K562 (cell line): ENCODE measurements around the gene CFL1. TPM values are rescaled to one million over a fixed set of nuclear protein-coding genes. Genes with fewer than 3 reads are reported as not detected.
A peak's percentile ranks its signal among the peaks of the same experiment; 100 is the strongest.

ENCODE experiments used
- CCNT2 ChIP-seq: IDR thresholded peaks from 2 replicates; pipeline ENCODE4 v1.6.1; 2011; ENCODE audit warnings: borderline replicate concordance, low read depth, mild to moderate bottlenecking, moderate library complexity, mixed read lengths, low read length; ENCODE audit not compliant: insufficient read length; ENCODE audit errors: extremely low read depth
- DNMT1 ChIP-seq: fragments of 450-650 bp; IDR thresholded peaks from 2 replicates; pipeline ENCODE4 v1.6.1; 2016; ENCODE audit warnings: antibody characterized with exemption, mild to moderate bottlenecking
- ELK1 ChIP-seq: sonication (generic); formaldehyde crosslinking; IDR thresholded peaks from 2 replicates; pipeline ENCODE4 v1.8.1; 2022; ENCODE audit warnings: missing genetic modification reagents
- ERF ChIP-seq: fragments of 450-650 bp; formaldehyde crosslinking; IDR thresholded peaks from 2 replicates; pipeline ENCODE4 v1.4.0; 2020; ENCODE audit warnings: mild to moderate bottlenecking, mixed read lengths
- MGA ChIP-seq: fragments of 450-650 bp; IDR thresholded peaks from 2 replicates; pipeline ENCODE4 v1.6.1; 2016; ENCODE audit warnings: mild to moderate bottlenecking, moderate library complexity
- NCOA2 ChIP-seq, 2 experiments: fragments of 450-650 bp; IDR thresholded peaks; 2 replicates each; pipeline ENCODE4 v1.6.1; 2018; ENCODE audit warnings: mild to moderate bottlenecking in 2 of 2, moderate library complexity in 1 of 2; ENCODE audit not compliant: partially characterized antibody in 2 of 2
- TEAD2 ChIP-seq: fragments of 450-650 bp; IDR thresholded peaks from 2 replicates; pipeline ENCODE4 v1.6.1; 2016; ENCODE audit warnings: missing genetic modification characterization, control low read depth, missing compliant biosample characterization
- TRIM24 ChIP-seq, 2 experiments: fragments of 450-650 bp; IDR thresholded peaks; 2 replicates each; pipeline ENCODE4 v1.6.1; 2016
- TSHZ1 ChIP-seq: fragments of 250-450 bp; sonication (Bioruptor Pico); IDR thresholded peaks from 2 replicates; pipeline ENCODE4 v1.4.0; 2020; ENCODE audit warnings: mild to moderate bottlenecking, moderate library complexity
- ZNF551 ChIP-seq: fragments of 250-450 bp; sonication (Bioruptor Pico); IDR thresholded peaks from 2 replicates; pipeline ENCODE4 v1.5.0; 2021; ENCODE audit warnings: mild to moderate bottlenecking, moderate library complexity
- polyA plus RNA-seq, 8 experiments: library from polyadenylated mRNA; depleted of rRNA in 4 of 8; stranded (reverse) in 5 of 8; unstranded in 3 of 8; fragments of >200 nt; fragmentation: Nextera tagmentation in 2 of 8; fragmentation: Illumina TruSeq in 1 of 8; extraction: Ambion mirVana in 2 of 8; extraction: Trizol in 1 of 8; gene quantifications; 2 replicates each; pipeline versions ENCODE4 v1.2.1 to v1.2.3, GENCODE V29; 2011 to 2014; ENCODE audit warnings: inconsistent platforms in 1 of 8, missing spikeins in 1 of 8
- total RNA-seq, 7 experiments: library from RNA; depleted of rRNA in 6 of 7; stranded (reverse); fragments of >200 nt in 6 of 7; fragmentation: Illumina TruSeq in 2 of 7; extraction: Trizol in 2 of 7; gene quantifications; 2 replicates each; pipeline versions ENCODE4 v1.2.1 to v1.2.3, GENCODE V29; 2011 to 2021; ENCODE audit warnings: low replicate concordance in 1 of 7

CFL1 gene
- total and polyA plus RNA-seq, 9 of the 15 experiments (the other 6 are each of a cell fraction or from before 2014, with no cell fraction given), result 105 to 1,101 (median 859) TPM

- TF ChIP-seq DNMT1 (no peak), TSHZ1 (CRISPR knock-in tag) (no peak), ERF (CRISPR knock-in tag) (peak; percentile 74), ELK1 (no peak), MGA (peak; percentile 29; the same call in 1 of the 2 replicates), CCNT2 (peak; percentile 67), TRIM24 (IDR thresholded peaks at IDR 0.05) (no peak), ZNF551 (CRISPR knock-in tag) (no peak), TEAD2 (tag) (no peak), NCOA2 (IDR thresholded peaks at IDR 0.05; ENCODE audit: partially characterized antibody in 2 of 2) (no peak)
These were observed at the start of gene CFL1 (continued) for GRCh38 chr11:65857853-65858680.
